Cardiac muscle cell (in vitro differentiated cells and primary cell): Measurements from ENCODE around the gene EML6. TPM values are rescaled to one million over a fixed set of nuclear protein-coding genes. Genes with fewer than 3 reads are reported as not detected.

ENCODE experiments used
- DNase-seq, 2 donors: peaks; one replicate each; pipeline versions ENCODE4 v3.0.0 to v3.0.0-alpha.2; 2010 to 2017; ENCODE audit warnings: low read depth in 1 of 2, low spot score in 1 of 2
- H3K27ac ChIP-seq: fragments of 200-600 bp; sonication (generic); 2 replicates; pipeline ENCODE4 v1.5.1; 2016
- H3K27me3 ChIP-seq: fragments of 200-600 bp; sonication (generic); 2 replicates; pipeline ENCODE4 v1.6.0; 2016; ENCODE audit warnings: control low read depth
- H3K36me3 ChIP-seq: fragments of 200-600 bp; sonication (generic); 2 replicates; pipeline ENCODE4 v1.5.1; 2016; ENCODE audit warnings: control low read depth
- H3K4me1 ChIP-seq: fragments of 200-600 bp; sonication (generic); 2 replicates; pipeline ENCODE4 v1.8.1; 2017; ENCODE audit warnings: low read depth, mild to moderate bottlenecking, mixed run types
- H3K4me3 ChIP-seq: fragments of 200-600 bp; sonication (generic); 2 replicates; pipeline ENCODE4 v1.5.1; 2016; ENCODE audit warnings: mild to moderate bottlenecking
- H3K9me3 ChIP-seq: fragments of 200-600 bp; sonication (generic); 2 replicates; pipeline ENCODE4 v1.5.1; 2017; ENCODE audit warnings: low read depth, mild to moderate bottlenecking, control low read depth
- CTCF ChIP-seq: IDR thresholded peaks from 2 replicates; pipeline ENCODE4 v1.5.1; 2012; ENCODE audit warnings: low read depth, mild to moderate bottlenecking, low read length
- polyA plus RNA-seq: library from polyadenylated mRNA; unstranded; fragments of >200 nt; fragmentation: Nextera tagmentation; extraction: Ambion mirVana; gene quantifications from 2 replicates; pipeline ENCODE4 v1.2.1, GENCODE V29; 2016
- total RNA-seq: library from RNA; depleted of rRNA; stranded (reverse); fragments of >200 nt; gene quantifications from 2 replicates; pipeline ENCODE4 v1.2.3, GENCODE V29; 2016

EML6 gene
- total and polyA plus RNA-seq, 2 experiments from 2014 or later: 0.89 to 1.3 TPM

DNA sequence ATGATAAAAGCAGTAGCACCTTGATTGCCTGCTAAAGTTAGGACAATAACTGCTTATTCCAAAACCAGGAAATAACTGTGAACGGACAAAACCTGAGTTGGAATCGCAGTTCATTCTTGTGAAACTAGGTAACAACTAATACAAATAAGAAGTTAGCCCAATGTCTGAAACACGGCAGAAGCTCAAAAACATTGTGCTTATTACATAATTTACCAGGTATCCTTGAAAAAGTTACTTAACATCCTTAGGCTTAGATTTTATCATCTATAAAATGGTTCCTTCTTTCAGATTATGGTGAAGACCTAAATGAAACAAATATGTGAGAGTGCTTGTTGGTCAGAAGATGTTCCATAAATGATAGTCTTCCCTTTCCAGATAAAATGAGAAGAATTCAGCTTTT lies 294.4 kb downstream of the EML6 start:
- H3K27ac ChIP-seq: peak overlapping the region; percentile 6
- TF ChIP-seq CTCF: no peak

GRCh38 chr2:55018619-55019018 lies 295.2 kb downstream of the EML6 start:
- TF ChIP-seq CTCF: no peak
- H3K27me3 ChIP-seq: no peaks in the 10 kb centered on the region
- no peak overlapping the region for H3K27ac ChIP-seq
- H3K36me3 ChIP-seq: peaks cover 7% of the 10 kb centered on the region
- no peak overlapping the region for H3K4me3 ChIP-seq
- no peak for DNase-seq
- peaks cover 8% of the 10 kb centered on the region for H3K4me1 ChIP-seq
- H3K9me3 ChIP-seq: no peaks in the 10 kb centered on the region

More for the DNA sequence above, 294.4 kb downstream of the EML6 start:
- no peak overlapping the region for H3K4me3 ChIP-seq
- H3K27me3 ChIP-seq: no peaks in the 10 kb centered on the region
- H3K9me3 ChIP-seq: no peaks in the 10 kb centered on the region
- H3K4me1 ChIP-seq: peaks cover 15% of the 10 kb centered on the region
- no peak for DNase-seq
- peaks cover 7% of the 10 kb centered on the region for H3K36me3 ChIP-seq

DNA sequence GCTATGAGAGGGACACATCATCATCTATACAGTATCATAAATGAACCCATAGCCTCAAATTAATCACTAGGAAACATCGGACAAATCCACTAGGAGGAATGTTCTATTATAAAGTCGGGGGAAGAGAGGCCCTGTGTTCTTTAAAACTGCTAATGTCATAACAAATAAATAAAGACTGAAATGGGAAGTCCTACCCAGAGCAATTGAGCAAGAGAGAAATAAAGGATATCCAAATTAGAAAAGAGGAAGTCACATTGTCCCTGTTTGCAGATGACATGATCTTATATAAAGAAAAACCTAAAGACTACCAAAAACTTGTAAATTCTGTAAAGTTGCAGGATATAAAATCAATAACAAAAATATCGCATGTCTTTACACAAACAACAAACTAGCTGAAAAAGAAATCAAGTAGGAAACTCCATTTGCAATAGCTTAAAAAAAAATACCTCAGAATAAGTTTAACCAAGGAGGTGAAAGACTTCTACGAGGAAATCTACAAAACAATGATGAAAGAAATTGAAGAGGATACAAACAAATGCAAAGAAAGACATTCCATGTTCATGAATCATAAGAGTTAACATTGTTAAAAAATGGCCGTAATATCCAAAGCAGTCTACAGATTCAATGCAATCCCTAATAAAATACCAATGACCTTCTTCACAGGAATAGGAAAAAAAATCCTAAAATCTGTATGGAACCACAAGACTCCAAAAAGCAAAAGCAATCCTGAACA lies 296.2 kb downstream of the EML6 start:
- Histone ChIP-seq H3K4me1 (no peaks in the 10 kb centered on the region), H3K36me3 (peaks cover 7% of the 10 kb centered on the region), H3K27me3 (no peaks in the 10 kb centered on the region), H3K27ac (no peak overlapping the region), H3K4me3 (no peak overlapping the region), H3K9me3 (no peaks in the 10 kb centered on the region)
- DNase-seq: peak in 1 of 2 donors; percentile 37
- TF ChIP-seq CTCF: no peak
